MG63 (cell line): ENCODE data around the gene CEP192. TPM values are rescaled to one million over a fixed set of nuclear protein-coding genes. Genes with fewer than 3 reads are reported as not detected.
"Not testable (repeated sequence)": the region's sequence is repeated elsewhere in the genome, so short reads cannot be mapped to it uniquely, and the experiment has no call there.

ENCODE experiments used
- DNase-seq: peaks from one replicate; pipeline ENCODE4 v3.0.0-alpha.2; 2020
- H3K27me3 ChIP-seq: fragments of 250-450 bp; sonication (Bioruptor Pico); 2 replicates; pipeline ENCODE4 v1.5.1; 2020; ENCODE audit warnings: mild to moderate bottlenecking, moderate library complexity
- H3K36me3 ChIP-seq: fragments of 250-450 bp; sonication (Bioruptor Pico); 2 replicates; pipeline ENCODE4 v1.5.1; 2020; ENCODE audit warnings: mild to moderate bottlenecking, moderate library complexity
- H3K4me3 ChIP-seq: fragments of 250-450 bp; sonication (Bioruptor Pico); 2 replicates; pipeline ENCODE4 v1.5.1; 2020; ENCODE audit warnings: mild to moderate bottlenecking, moderate library complexity
- H3K9me3 ChIP-seq: fragments of 250-450 bp; sonication (Bioruptor Pico); 2 replicates; pipeline ENCODE4 v1.5.1; 2020; ENCODE audit warnings: mild to moderate bottlenecking, moderate library complexity
- total RNA-seq: library from RNA; depleted of rRNA; stranded (reverse); fragments of >200 nt; shearing (Covaris generic); gene quantifications from 2 replicates; pipeline ENCODE4 v1.2.3, GENCODE V29; 2014; ENCODE audit warnings: low replicate concordance

Gene CEP192
- total RNA-seq, 1 experiment from 2014 or later, result 11.7 TPM

- Histone ChIP-seq H3K9me3 (no peaks in the 10 kb centered on the region), H3K36me3 (peaks cover 59% of the 10 kb centered on the region), H3K4me3 (no peak overlapping the region), H3K27me3 (no peaks in the 10 kb centered on the region)
- DNase-seq, result no peak
Measured at GRCh38 chr18:13051159-13051558, 60.0 kb downstream of the CEP192 start.

- no peak for DNase-seq
- Histone ChIP-seq H3K9me3 (no peaks in the 10 kb centered on the region), H3K4me3 (no peak overlapping the region), H3K36me3 (peaks cover 64% of the 10 kb centered on the region), H3K27me3 (no peaks in the 10 kb centered on the region)
Measured at GRCh38 chr18:13051950-13052349, 60.8 kb downstream of the CEP192 start.

DNA sequence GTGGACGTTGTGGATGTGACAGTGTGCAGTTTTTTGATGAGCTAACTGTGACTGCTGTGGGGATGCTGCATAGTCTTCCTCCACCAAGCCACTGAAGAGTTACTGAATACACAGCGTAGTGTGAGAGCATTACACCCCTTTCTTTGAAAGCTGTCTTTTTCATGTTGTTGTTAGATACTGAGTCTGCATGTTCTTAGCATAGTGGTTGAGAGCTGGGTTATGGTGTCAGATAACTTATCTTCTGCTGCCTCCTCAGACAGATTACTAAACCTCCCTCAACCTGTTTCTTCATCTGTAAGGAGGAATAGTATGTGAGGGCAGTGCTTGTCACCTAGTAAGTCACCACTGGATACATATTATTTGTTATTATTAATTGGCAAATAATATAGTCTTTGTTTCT, 63.2 kb downstream of the CEP192 start:
- Histone ChIP-seq H3K36me3 (peaks cover 53% of the 10 kb centered on the region), H3K9me3 (no peaks in the 10 kb centered on the region), H3K4me3 (no peak overlapping the region), H3K27me3 (no peaks in the 10 kb centered on the region)
- no peak for DNase-seq

- no peaks in the 10 kb centered on the region for H3K9me3 ChIP-seq
- H3K4me3 ChIP-seq, result no peak overlapping the region
- DNase-seq, result no peak
- no peaks in the 10 kb centered on the region for H3K27me3 ChIP-seq
- peaks cover 44% of the 10 kb centered on the region for H3K36me3 ChIP-seq
Measured at GRCh38 chr18:13061630-13062189, 70.5 kb downstream of the CEP192 start.

DNA sequence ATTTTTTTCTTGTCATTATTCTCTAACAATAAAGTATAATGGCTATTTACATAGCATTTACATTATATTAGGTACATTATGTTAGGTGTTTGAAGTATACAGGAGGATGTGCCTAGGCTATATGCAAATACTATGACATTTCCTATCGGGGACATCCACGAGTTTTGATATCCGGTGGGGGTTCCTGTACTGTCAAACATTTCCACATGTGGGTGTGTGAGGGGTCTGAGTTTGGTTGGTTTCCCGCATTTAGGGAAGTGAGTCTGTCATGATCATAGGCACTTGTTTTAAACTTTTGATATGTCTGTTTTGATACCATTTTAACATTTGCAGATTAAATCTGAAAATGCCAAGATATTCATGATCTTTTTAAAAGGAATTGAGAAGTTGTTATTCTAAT, 76.0 kb downstream of the CEP192 start:
- Histone ChIP-seq H3K4me3 (no peak overlapping the region), H3K36me3 (peaks cover 62% of the 10 kb centered on the region), H3K27me3 (no peaks in the 10 kb centered on the region), H3K9me3 (no peaks in the 10 kb centered on the region)
- no peak for DNase-seq

DNA sequence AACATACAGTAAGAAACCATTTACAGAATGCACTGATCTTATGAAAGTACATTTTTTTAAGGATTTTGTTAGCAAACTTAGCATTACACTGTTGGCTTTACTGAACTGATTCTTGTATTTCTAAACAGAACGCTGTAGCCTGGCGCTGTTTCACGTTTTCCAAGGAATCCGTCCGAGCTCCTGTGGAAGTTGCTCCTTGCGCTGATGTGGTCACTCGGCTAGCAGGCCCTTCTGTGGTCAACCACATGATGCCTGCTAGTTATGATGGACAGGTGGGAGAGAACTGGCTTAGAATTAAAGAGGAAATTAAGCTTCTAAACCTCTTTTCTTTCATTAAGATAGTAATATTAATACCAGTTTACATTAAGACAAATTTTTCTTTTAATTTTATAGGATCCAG, 76.8 kb downstream of the CEP192 start:
- Histone ChIP-seq H3K27me3 (no peaks in the 10 kb centered on the region), H3K4me3 (no peak overlapping the region), H3K9me3 (no peaks in the 10 kb centered on the region), H3K36me3 (peaks cover 68% of the 10 kb centered on the region)
- DNase-seq, result no peak

DNA sequence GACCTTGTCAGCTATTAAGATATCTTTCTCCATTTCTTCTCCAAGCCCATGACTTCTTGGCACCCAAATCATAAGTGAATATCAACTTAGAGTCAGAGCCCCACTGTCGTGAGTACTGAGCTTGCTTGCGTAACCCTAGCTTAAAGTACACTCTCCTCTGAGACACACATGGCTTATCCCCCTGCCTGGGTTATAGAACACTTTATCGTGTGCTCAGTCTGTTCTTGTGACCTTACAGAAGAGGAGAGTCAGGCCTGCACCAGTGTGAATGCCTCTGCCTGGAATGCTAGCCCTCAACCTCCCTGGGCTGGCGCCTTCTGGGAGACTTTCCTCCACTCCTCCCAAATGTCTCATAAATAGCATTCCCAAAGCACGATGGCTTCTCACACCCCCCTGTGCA, 79.3 kb downstream of the CEP192 start:
- no peaks in the 10 kb centered on the region for H3K9me3 ChIP-seq
- no peak for DNase-seq
- H3K36me3 ChIP-seq, result peaks cover 76% of the 10 kb centered on the region
- no peak overlapping the region for H3K4me3 ChIP-seq
- no peaks in the 10 kb centered on the region for H3K27me3 ChIP-seq

- Histone ChIP-seq H3K4me3 (no peak overlapping the region), H3K27me3 (no peaks in the 10 kb centered on the region), H3K36me3 (peaks cover 64% of the 10 kb centered on the region), H3K9me3 (peaks cover 9% of the 10 kb centered on the region)
- no peak for DNase-seq
Measured at GRCh38 chr18:13076886-13077285, 85.7 kb downstream of the CEP192 start.

GRCh38 chr18:13077473-13077872, 86.3 kb downstream of the CEP192 start:
- H3K4me3 ChIP-seq, result no peak overlapping the region
- peaks cover 58% of the 10 kb centered on the region for H3K36me3 ChIP-seq
- no peak for DNase-seq
- H3K9me3 ChIP-seq, result peaks cover 9% of the 10 kb centered on the region
- H3K27me3 ChIP-seq, result no peaks in the 10 kb centered on the region

DNA sequence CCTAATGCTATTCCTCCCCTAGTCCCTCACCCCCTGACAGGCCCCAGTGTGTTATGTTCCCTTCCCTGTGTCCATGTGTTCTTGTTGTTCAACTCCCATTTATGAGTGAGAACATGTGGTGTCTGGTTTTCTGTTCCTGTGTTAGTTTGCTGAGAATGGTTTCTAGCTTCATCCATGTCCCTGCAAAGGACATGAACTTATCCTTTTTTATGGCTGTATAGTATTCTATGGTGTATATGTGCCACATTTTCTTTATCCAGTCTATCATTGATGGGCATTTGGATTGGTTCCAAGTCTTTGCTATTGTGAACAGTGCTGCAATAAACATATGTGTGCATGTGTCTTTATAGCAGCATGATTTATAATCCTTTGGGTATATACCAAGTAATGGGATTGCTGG, 86.9 kb downstream of the CEP192 start:
- not testable (repeated sequence) for H3K4me3 ChIP-seq, DNase-seq, H3K27me3 ChIP-seq, H3K9me3 ChIP-seq
- H3K36me3 ChIP-seq, result peaks cover 52% of the 10 kb centered on the region

- DNase-seq, result no peak
- no peaks in the 10 kb centered on the region for H3K27me3 ChIP-seq
- no peak overlapping the region for H3K4me3 ChIP-seq
- H3K9me3 ChIP-seq, result no peaks in the 10 kb centered on the region
- H3K36me3 ChIP-seq, result peaks cover 15% of the 10 kb centered on the region
Measured at GRCh38 chr18:13086906-13087305, 95.7 kb downstream of the CEP192 start.

GRCh38 chr18:13095466-13095865, 104.3 kb downstream of the CEP192 start:
- H3K9me3 ChIP-seq, result no peaks in the 10 kb centered on the region
- H3K36me3 ChIP-seq, result peaks cover 15% of the 10 kb centered on the region
- H3K4me3 ChIP-seq, result no peak overlapping the region
- no peak for DNase-seq
- H3K27me3 ChIP-seq, result no peaks in the 10 kb centered on the region

- H3K27me3 ChIP-seq, result no peaks in the 10 kb centered on the region
- H3K4me3 ChIP-seq, result no peak overlapping the region
- peaks cover 15% of the 10 kb centered on the region for H3K36me3 ChIP-seq
- no peaks in the 10 kb centered on the region for H3K9me3 ChIP-seq
- no peak for DNase-seq
Measured at GRCh38 chr18:13096232-13096631, 105.1 kb downstream of the CEP192 start.

- H3K4me3 ChIP-seq, result no peak overlapping the region
- peaks cover 15% of the 10 kb centered on the region for H3K36me3 ChIP-seq
- no peaks in the 10 kb centered on the region for H3K27me3 ChIP-seq
- H3K9me3 ChIP-seq, result no peaks in the 10 kb centered on the region
- no peak for DNase-seq
Measured at GRCh38 chr18:13096719-13097118, 105.6 kb downstream of the CEP192 start.

DNA sequence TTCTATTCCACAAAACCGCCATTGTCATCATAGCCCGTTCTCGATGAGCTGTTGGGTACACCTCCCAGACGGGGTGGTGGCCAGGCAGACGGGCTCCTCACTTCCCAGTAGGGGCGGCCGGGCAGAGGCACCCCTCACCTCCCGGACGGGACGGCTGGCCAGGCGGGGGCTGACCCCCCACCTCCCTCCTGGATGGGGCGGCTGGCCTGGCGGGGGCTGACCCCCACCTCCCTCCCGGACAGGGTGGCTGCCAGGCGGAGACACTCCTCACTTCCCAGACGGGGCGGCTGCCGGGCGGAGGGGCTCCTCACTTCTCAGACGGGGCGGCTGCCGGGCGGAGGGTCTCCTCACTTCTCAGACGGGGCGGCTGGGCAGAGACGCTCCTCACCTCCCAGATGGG, 106.9 kb downstream of the CEP192 start:
- H3K4me3 ChIP-seq, DNase-seq, H3K27me3 ChIP-seq, H3K9me3 ChIP-seq: not testable (repeated sequence)
- H3K36me3 ChIP-seq, result peaks cover 15% of the 10 kb centered on the region

DNA sequence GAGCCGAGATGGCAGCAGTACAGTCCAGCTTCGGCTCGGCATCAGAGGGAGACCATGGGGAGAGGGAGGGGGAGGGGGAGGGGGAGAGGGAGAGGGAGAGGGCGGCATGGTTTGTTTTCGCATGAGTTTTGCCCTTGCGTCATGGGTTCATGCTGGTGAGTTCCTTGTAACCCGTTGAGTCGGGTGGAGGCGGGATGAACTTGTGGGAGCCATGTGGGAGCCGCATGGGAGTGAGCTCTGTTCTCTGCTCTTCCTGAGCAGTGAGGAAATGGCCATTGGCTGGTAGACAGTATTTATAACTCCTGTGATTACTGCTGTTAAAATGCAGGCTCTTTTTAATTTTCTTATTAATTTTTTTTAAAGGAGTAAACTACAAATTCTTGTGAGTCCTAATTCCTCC, 108.0 kb downstream of the CEP192 start:
- DNase-seq, result no peak
- Histone ChIP-seq H3K4me3 (no peak overlapping the region), H3K9me3 (no peaks in the 10 kb centered on the region), H3K36me3 (peaks cover 17% of the 10 kb centered on the region), H3K27me3 (no peaks in the 10 kb centered on the region)

- no peaks in the 10 kb centered on the region for H3K9me3 ChIP-seq
- no peaks in the 10 kb centered on the region for H3K27me3 ChIP-seq
- DNase-seq, result no peak
- peaks cover 29% of the 10 kb centered on the region for H3K36me3 ChIP-seq
- H3K4me3 ChIP-seq, result no peak overlapping the region
Measured at GRCh38 chr18:13100942-13101658, 109.9 kb downstream of the CEP192 start.

DNA sequence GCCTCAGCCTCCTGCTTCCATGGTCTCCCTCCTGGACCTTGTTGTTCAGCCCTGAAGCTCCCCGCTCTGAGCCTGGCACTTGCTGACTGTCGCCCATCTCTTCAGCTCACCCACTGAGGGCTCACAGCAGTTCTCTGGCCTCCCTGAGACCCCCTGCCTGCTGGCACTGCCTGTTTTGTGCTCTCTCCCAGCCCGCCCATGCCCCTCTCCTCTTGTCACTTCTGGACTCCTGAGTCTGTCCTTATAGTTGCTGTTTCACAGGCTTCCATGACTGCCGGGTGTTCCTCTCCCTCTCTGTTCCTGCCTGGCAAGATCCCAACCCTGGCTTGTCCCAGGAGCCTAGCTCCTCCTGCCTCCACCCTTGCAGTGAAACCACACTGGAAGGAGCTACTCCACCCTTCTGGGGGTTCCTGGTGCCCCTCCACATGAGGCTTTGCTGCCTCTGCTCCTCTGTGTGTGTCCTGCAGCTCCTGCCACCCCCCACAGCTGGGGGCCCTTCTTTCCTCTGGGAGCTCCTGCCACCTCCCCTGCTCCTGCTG, 110.6 kb downstream of the CEP192 start:
- Histone ChIP-seq H3K27me3 (no peaks in the 10 kb centered on the region), H3K9me3 (no peaks in the 10 kb centered on the region), H3K4me3 (no peak overlapping the region), H3K36me3 (peaks cover 30% of the 10 kb centered on the region)
- no peak for DNase-seq
